Neuronal stem cell (in vitro differentiated cells): ENCODE results near the gene ZNF653.
"Not testable (repeated sequence)": the region's sequence is repeated elsewhere in the genome, so short reads cannot be mapped to it uniquely, and the experiment has no call there.

Experiments used
- DNase-seq: peaks from one replicate; pipeline ENCODE4 v3.0.0-alpha.2; 2013; ENCODE audit warnings: low spot score
- H2AFZ ChIP-seq: one replicate; pipeline ENCODE4 v1.6.1; 2013; ENCODE audit warnings: mild to moderate bottlenecking, low read length, inconsistent platforms
- H2AK5ac ChIP-seq: 2 replicates; pipeline ENCODE4 v1.6.1; 2013; ENCODE audit warnings: low read depth, mild to moderate bottlenecking, inconsistent platforms, low read length, moderate library complexity, mixed read lengths
- H2BK120ac ChIP-seq: 2 replicates; pipeline ENCODE4 v1.6.1; 2013; ENCODE audit warnings: low read depth, mild to moderate bottlenecking, inconsistent platforms, low read length, moderate library complexity, mixed read lengths
- H2BK12ac ChIP-seq: one replicate; pipeline ENCODE4 v1.6.1; 2013; ENCODE audit warnings: low read length, inconsistent platforms
- H2BK15ac ChIP-seq: 2 replicates; pipeline ENCODE4 v1.6.1; 2013; ENCODE audit warnings: mild to moderate bottlenecking, low read length, inconsistent platforms, mixed read lengths
- H2BK5ac ChIP-seq: one replicate; pipeline ENCODE4 v1.6.1; 2013; ENCODE audit warnings: inconsistent platforms, mild to moderate bottlenecking, low read length, moderate library complexity
- H3K14ac ChIP-seq: one replicate; pipeline ENCODE4 v1.6.1; 2013; ENCODE audit warnings: low read length, inconsistent platforms
- H3K18ac ChIP-seq: 2 replicates; pipeline ENCODE4 v1.6.1; 2013; ENCODE audit warnings: low read length, inconsistent platforms
- H3K23ac ChIP-seq: 2 replicates; pipeline ENCODE4 v1.6.1; 2013; ENCODE audit warnings: low read depth, mild to moderate bottlenecking, mixed read lengths, low read length, inconsistent platforms; ENCODE audit not compliant: poor library complexity
- H3K27ac ChIP-seq: replicated peaks from 3 replicates; pipeline ENCODE4 v1.5.1; 2013; ENCODE audit warnings: low read length, inconsistent platforms
- H3K27me3 ChIP-seq, 3 experiments: 2 replicates each; pipeline ENCODE4 v1.6.1; 2013; ENCODE audit warnings: low read length in 3 of 3, mild to moderate bottlenecking in 2 of 3, inconsistent platforms in 1 of 3, low read depth in 1 of 3, mixed read lengths in 1 of 3, moderate library complexity in 1 of 3; ENCODE audit not compliant: control insufficient read depth in 3 of 3, insufficient read depth in 3 of 3
- H3K36me3 ChIP-seq, 2 donors: replicated peaks in 1 of 2; 2 replicates each; pipeline ENCODE4 v1.6.1; 2013; ENCODE audit warnings: low read length in 2 of 2; ENCODE audit not compliant: control insufficient read depth in 2 of 2, insufficient read depth in 2 of 2
- H3K4ac ChIP-seq: 2 replicates; pipeline ENCODE4 v1.6.1; 2013; ENCODE audit warnings: inconsistent platforms, mild to moderate bottlenecking, low read length, moderate library complexity
- H3K4me1 ChIP-seq, 2 donors: 1 replicate in 1 of 2; 2 replicates in 1 of 2; pipeline ENCODE4 v1.6.1; 2013; ENCODE audit warnings: low read length in 2 of 2, low read depth in 1 of 2; ENCODE audit not compliant: control insufficient read depth in 2 of 2, insufficient read depth in 1 of 2
- H3K4me2 ChIP-seq: one replicate; pipeline ENCODE4 v1.6.1; 2013; ENCODE audit warnings: mild to moderate bottlenecking, low read length, inconsistent platforms; ENCODE audit not compliant: insufficient read depth, poor library complexity, severe bottlenecking
- H3K4me3 ChIP-seq, 2 donors: 2 replicates each; pipeline ENCODE4 v1.5.1; 2013; ENCODE audit warnings: low read length in 2 of 2, mild to moderate bottlenecking in 2 of 2, inconsistent platforms in 1 of 2, moderate library complexity in 1 of 2
- H3K79me1 ChIP-seq: one replicate; pipeline ENCODE4 v1.6.1; 2013; ENCODE audit warnings: low read depth, mild to moderate bottlenecking, inconsistent platforms, low read length, moderate library complexity
- H3K9ac ChIP-seq: one replicate; pipeline ENCODE4 v1.6.1; 2013; ENCODE audit warnings: mild to moderate bottlenecking, low read depth, low read length, inconsistent platforms; ENCODE audit not compliant: poor library complexity
- H3K9me3 ChIP-seq, 2 donors: replicated peaks in 1 of 2; 2 replicates each; pipeline versions ENCODE3 to v1.6.1; 2013; ENCODE audit warnings: low read length in 2 of 2, mild to moderate bottlenecking in 2 of 2, inconsistent platforms in 1 of 2, low read depth in 1 of 2, mixed read lengths in 1 of 2, moderate library complexity in 1 of 2; ENCODE audit not compliant: control insufficient read depth in 2 of 2, insufficient read depth in 1 of 2
- H4K8ac ChIP-seq: one replicate; pipeline ENCODE4 v1.6.1; 2013; ENCODE audit warnings: low read depth, mild to moderate bottlenecking, inconsistent platforms, low read length, moderate library complexity
- H4K91ac ChIP-seq: one replicate; pipeline ENCODE4 v1.6.1; 2013; ENCODE audit warnings: low read length, low read depth, mild to moderate bottlenecking, inconsistent platforms; ENCODE audit not compliant: poor library complexity
- WGBS, 2 donors: extraction: QIAGEN DNeasy Blood & Tissue Kit; methylation state at CpG; one replicate each; pipeline ENCODE4 v1.1.7; 2013; ENCODE audit warnings: missing lambda C conversion rate in 2 of 2, mixed read lengths in 1 of 2; ENCODE audit not compliant: insufficient read length in 2 of 2, insufficient replicate concordance in 1 of 2; ENCODE audit errors: extremely low coverage in 2 of 2; 5-methylcytosine and 5-hydroxymethylcytosine counted together

The ZNF653 gene

GRCh38 chr19:11460207-11460606 is 45.4 kb downstream of the ZNF653 start:
- peaks cover 9% of the 10 kb centered on the region for H3K79me1 ChIP-seq
- no peak overlapping the region for H2BK5ac ChIP-seq
- H3K14ac ChIP-seq, result no peak overlapping the region
- H2AK5ac ChIP-seq, result no peak overlapping the region
- H2AFZ ChIP-seq, result no peak overlapping the region
- H3K36me3 ChIP-seq, result peaks cover 1 to 86% of the 10 kb centered on the region in 2 donors
- H3K4me2 ChIP-seq, result no peak overlapping the region
- no peak overlapping the region for H4K91ac ChIP-seq
- no peak overlapping the region for H3K9ac ChIP-seq
- peaks cover 0 to 5% of the 10 kb centered on the region in 2 donors for H3K4me1 ChIP-seq
- H3K4me3 ChIP-seq, result no peak overlapping the region
- H2BK15ac ChIP-seq, result no peak overlapping the region
- no peak overlapping the region for H3K27ac ChIP-seq
- no peak overlapping the region for H2BK12ac ChIP-seq
- peaks cover 0 to 4% (median 0%) of the 10 kb centered on the region in 3 experiments for H3K27me3 ChIP-seq
- DNase-seq, result no peak
- no peak overlapping the region for H3K18ac ChIP-seq
- peaks cover 0 to 6% of the 10 kb centered on the region in 2 donors for H3K9me3 ChIP-seq
- no peak overlapping the region for H3K23ac ChIP-seq
- peak overlapping the region; percentile 96 for H4K8ac ChIP-seq
- no CpG with 5 or more reads among the region's 4 CpGs for WGBS, 2 donors
- no peak overlapping the region for H2BK120ac ChIP-seq
- H3K4ac ChIP-seq, result no peak overlapping the region

- not testable (repeated sequence) for H2BK15ac ChIP-seq, H2BK12ac ChIP-seq, H3K4me3 ChIP-seq, H3K79me1 ChIP-seq, H3K27ac ChIP-seq, H3K4me2 ChIP-seq, H3K9ac ChIP-seq, H3K4me1 ChIP-seq, DNase-seq, H3K14ac ChIP-seq, H2AFZ ChIP-seq, H2BK120ac ChIP-seq, H2BK5ac ChIP-seq, H3K27me3 ChIP-seq, H3K18ac ChIP-seq, H4K91ac ChIP-seq, H3K23ac ChIP-seq, H4K8ac ChIP-seq, H2AK5ac ChIP-seq, H3K4ac ChIP-seq, H3K9me3 ChIP-seq
- H3K36me3 ChIP-seq, result peaks cover 0 to 84% of the 10 kb centered on the region in 2 donors
- no CpG with 5 or more reads among the region's 11 CpGs for WGBS, 2 donors
Measured at GRCh38 chr19:11458912-11459311, 46.7 kb downstream of the ZNF653 start.

- no peak for DNase-seq
- WGBS, 2 donors, result no CpG with 5 or more reads among the region's 19 CpGs
- peak overlapping the region; percentile 25 for H3K14ac ChIP-seq
- H3K4me1 ChIP-seq, result peaks cover 0 to 2% of the 10 kb centered on the region in 2 donors
- peak overlapping the region; percentile 30 for H2BK5ac ChIP-seq
- peak overlapping the region in 1 of 2 donors; percentile 45 for H3K4me3 ChIP-seq
- no peak overlapping the region for H3K4ac ChIP-seq
- no peak overlapping the region for H2BK15ac ChIP-seq
- no peak overlapping the region for H3K4me2 ChIP-seq
- H3K36me3 ChIP-seq, result peaks cover 0 to 82% of the 10 kb centered on the region in 2 donors
- peak overlapping the region; percentile 53 for H3K18ac ChIP-seq
- H3K79me1 ChIP-seq, result peaks cover 3% of the 10 kb centered on the region
- no peak overlapping the region for H4K8ac ChIP-seq
- peak overlapping the region; percentile 75 for H3K23ac ChIP-seq
- H2BK12ac ChIP-seq, result no peak overlapping the region
- no peak overlapping the region for H2BK120ac ChIP-seq
- H3K9me3 ChIP-seq, result no peaks in the 10 kb centered on the region
- H4K91ac ChIP-seq, result no peak overlapping the region
- no peaks in the 10 kb centered on the region for H3K27me3 ChIP-seq
- H3K27ac ChIP-seq, result no peak overlapping the region
- peak overlapping the region; percentile 74 for H3K9ac ChIP-seq
- no peak overlapping the region for H2AFZ ChIP-seq
- no peak overlapping the region for H2AK5ac ChIP-seq
Measured at GRCh38 chr19:11458236-11458900, 47.3 kb downstream of the ZNF653 start.

DNA sequence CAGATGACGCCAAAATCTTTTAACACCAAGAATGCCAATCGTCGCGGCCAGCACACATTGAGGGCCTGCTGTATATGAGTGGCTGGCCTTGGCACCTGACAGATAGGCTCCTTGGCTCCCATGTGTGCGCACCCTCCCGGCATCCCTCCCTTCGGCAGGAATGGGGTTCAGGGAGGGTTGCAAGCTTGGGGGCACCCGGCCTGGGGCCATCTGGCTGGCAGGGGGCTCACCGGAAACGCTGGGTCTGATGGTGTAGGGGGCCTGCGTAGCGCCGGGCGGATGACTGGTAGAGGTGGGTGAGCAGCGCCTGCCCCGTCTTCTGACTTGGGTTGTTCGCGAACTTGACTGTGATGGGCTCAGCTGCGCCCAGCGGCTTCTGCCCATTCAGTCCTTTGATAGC is 47.8 kb downstream of the ZNF653 start:
- no peaks in the 10 kb centered on the region for H3K27me3 ChIP-seq
- H2AK5ac ChIP-seq, result no peak overlapping the region
- H3K14ac ChIP-seq, result no peak overlapping the region
- H3K23ac ChIP-seq, result peak overlapping the region; percentile 75
- no CpG with 5 or more reads among the region's 20 CpGs for WGBS, 2 donors
- no peak overlapping the region for H2BK15ac ChIP-seq
- peak overlapping the region; percentile 52 for H3K18ac ChIP-seq
- H3K36me3 ChIP-seq, result peaks cover 0 to 82% of the 10 kb centered on the region in 2 donors
- no peak overlapping the region for H4K91ac ChIP-seq
- H3K9me3 ChIP-seq, result no peaks in the 10 kb centered on the region
- H3K4me2 ChIP-seq, result no peak overlapping the region
- peak overlapping the region; percentile 30 for H2BK5ac ChIP-seq
- H2BK120ac ChIP-seq, result peak overlapping the region; percentile 55
- no peaks in the 10 kb centered on the region for H3K79me1 ChIP-seq
- no peak overlapping the region for H3K9ac ChIP-seq
- H3K4me1 ChIP-seq, result peaks cover 0 to 5% of the 10 kb centered on the region in 2 donors
- DNase-seq, result no peak
- no peak overlapping the region for H4K8ac ChIP-seq
- no peak overlapping the region for H2AFZ ChIP-seq
- H3K27ac ChIP-seq, result no peak overlapping the region
- no peak overlapping the region for H3K4ac ChIP-seq
- no peak overlapping the region for H2BK12ac ChIP-seq
- no peak overlapping the region for H3K4me3 ChIP-seq
